HG03520 (cell line): Measurements from ENCODE around the gene MYLK2.

Source experiments
- ATAC-seq: cut with Tn5 transposase; IDR thresholded peaks from one replicate; pipeline ENCODE4 v1.9.1; 2021; ENCODE audit warnings: mild to moderate bottlenecking, moderate library complexity; ENCODE audit not compliant: unreplicated experiment

Gene MYLK2

GRCh38 chr20:31851240-31851955 lies 32.2 kb downstream of the MYLK2 start:
- ATAC-seq = no peak

GRCh38 chr20:31853481-31853880 lies 34.3 kb downstream of the MYLK2 start:
- no peak for ATAC-seq

- ATAC-seq = no peak
These were observed 37.4 kb downstream of the MYLK2 start for GRCh38 chr20:31856516-31856915.

DNA sequence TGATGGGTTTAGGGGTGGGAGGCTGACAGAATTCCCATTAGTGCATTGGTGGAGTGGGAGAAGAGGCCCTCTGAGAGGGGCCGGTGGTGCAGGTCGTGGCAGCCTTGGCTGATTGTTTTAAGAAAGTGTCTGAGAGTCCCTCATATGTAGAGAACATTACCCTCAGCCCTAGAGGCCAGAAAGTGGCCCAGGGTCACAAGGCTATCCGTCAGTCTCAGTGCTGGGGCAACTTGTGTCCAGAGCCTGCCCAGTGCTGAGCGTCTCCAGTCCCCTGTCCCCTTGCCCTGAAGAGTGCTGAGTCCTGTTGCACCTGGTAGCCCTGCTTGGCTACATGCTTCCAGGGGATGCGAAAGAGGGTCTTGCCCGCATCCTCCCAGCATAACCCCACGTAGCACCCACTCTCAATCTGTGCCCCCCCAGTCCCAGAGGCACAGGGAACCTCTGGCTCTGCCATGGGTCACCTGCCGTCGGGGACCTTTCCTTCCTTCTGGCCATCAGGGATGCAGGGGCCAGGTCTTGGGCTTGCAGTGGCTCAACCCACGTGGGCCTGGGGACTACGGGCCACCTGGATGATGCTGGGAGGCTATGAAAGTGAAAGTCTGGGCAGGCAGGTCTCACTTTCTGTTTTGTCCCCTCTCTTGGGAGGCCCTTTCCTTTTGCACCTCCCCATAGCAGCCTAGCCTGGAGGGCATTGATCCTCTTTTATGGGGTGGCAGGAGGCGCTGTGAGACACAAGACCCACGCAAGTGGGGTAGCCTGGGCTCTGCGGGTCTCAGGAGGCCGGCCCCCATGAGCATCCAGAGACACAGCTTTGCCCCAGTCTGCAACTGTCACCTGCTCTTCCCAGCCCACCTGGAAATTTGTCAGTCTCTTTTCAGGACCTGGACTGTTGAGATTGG lies 39.0 kb downstream of the MYLK2 start:
- ATAC-seq = peak; percentile 50

DNA sequence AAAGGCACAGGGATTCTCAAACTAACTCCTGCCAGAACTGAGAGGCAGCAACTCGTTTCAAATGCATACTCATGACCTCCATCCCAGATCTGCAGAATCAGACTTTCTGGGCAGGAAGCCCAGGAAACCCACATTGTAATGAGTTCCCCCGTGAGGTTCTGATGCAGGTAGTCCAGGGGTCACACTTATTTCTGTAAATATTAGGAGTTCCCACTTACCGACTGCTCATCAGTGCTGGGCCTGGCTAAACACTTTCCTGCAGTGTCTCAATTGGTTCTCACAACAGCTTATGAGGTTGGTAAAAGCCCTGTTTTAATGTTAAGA lies 39.6 kb downstream of the MYLK2 start:
- ATAC-seq = no peak

DNA sequence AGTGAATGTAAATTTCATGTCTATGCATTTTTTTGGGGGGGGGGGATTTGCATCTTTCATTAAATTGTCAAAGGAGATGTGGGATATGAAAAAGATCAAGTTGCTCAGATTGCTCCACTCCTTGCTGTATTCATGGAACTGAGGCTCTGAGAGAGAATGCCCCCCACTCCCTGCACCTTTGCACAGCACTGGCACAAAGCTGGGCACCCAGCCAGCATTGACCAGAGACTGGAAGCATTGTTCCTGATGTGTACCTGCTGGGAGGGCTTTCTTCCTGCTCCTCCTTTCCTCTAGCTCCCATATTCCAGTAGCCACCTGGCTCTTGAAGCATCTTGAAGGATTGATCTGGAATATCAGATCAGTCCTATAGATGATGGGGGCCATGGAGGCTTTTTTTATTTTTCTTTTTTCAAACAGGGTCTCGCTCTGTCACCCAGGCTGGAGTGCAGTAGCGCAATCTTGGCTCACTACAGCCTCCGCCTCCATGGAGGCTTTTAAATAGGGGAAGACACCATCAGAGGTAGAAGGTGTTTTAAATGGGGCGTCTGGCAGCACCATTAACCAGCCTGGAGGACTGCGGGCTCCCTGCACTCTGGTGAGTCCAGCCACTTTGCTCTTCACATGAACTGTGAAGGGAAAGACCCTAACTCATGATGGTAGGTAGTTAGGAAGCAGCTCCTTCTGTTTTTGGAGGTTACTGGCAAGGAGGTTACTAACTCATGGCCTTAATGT lies 40.3 kb downstream of the MYLK2 start:
- no peak for ATAC-seq

GRCh38 chr20:31859998-31860380 lies 40.8 kb downstream of the MYLK2 start:
- no peak for ATAC-seq

DNA sequence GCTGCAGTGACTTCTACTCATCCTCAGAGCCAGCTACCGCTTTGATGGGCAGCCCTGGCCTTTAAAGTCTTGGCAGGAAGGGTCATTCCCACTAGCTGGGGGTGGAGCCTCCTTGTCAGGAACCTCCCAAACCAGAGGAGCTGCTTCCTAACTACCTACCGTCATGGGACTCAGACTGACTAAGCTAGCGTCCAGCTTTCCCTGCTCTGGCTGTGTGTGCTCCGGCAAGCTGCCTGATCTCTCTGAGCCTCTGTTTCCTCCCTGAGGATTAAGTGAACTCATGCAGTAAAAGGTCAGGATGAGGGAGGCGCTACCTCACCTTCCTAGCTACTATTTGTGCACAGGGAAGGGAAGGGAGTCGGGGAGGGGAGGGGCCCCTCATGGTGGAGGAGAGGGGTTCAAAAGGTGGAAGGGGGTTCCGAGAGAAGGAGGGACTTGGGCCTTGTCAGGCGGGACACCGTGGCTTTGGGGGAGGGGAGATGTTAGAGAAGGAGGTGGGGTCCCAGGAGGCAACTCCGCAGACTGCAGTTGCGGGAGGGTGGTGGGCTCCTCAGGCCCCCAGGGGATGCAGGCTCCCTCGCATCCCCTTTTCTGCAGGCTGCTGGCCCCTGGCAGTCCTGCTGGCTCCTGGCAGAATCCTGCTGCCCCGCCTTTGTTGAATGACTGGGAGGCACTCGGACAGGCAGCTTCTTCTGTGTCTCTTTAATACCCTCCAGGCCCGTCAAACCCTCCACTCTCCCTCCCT lies 41.4 kb downstream of the MYLK2 start:
- no peak for ATAC-seq

- ATAC-seq = no peak
These were observed 41.9 kb downstream of the MYLK2 start for GRCh38 chr20:31861135-31861384.

DNA sequence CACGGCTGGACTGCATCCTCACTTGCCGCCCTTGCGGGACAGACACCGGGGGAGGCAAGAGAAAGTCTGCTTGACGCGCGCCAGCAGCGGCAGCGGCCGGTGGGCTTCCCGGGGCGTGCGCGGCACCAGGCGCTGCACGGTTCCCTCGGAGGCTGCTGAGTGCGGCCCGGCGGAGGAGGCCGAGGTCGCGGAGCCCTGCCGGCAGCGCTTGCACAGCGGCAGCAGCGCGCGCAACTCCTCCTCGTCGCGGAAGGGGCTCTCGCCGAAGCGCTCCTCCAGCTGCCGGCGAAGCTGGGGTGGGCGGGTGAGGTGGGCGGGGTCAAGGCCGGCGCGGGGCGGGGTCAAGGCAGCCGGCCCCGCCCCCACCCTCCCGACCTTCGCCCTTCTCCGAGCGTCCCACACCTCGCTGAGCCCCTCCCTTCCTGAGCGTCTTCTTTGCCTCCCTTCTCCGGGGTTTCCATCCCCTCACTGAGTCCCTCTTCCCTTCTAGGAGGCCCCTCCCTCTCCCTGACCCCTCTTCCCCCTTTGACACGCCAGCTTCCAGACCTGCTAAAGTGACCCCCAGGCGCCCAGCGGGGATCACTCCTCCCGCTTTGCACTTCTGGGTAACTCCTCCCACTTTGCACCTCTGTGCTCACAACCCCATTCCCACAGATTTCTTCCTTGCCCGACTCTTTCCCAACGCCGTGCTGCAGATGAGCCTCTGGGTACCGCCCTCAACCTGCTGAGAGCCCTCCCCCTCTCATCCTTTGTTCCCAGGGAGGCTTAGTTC lies 42.4 kb downstream of the MYLK2 start:
- ATAC-seq = no peak

GRCh38 chr20:31862157-31862470 lies 43.0 kb downstream of the MYLK2 start:
- ATAC-seq = no peak

GRCh38 chr20:31862506-31862905 lies 43.4 kb downstream of the MYLK2 start:
- ATAC-seq = no peak

- no peak for ATAC-seq
These were observed 44.3 kb downstream of the MYLK2 start for GRCh38 chr20:31863296-31864085.

GRCh38 chr20:31864521-31865400 lies 45.6 kb downstream of the MYLK2 start:
- ATAC-seq = no peak

DNA sequence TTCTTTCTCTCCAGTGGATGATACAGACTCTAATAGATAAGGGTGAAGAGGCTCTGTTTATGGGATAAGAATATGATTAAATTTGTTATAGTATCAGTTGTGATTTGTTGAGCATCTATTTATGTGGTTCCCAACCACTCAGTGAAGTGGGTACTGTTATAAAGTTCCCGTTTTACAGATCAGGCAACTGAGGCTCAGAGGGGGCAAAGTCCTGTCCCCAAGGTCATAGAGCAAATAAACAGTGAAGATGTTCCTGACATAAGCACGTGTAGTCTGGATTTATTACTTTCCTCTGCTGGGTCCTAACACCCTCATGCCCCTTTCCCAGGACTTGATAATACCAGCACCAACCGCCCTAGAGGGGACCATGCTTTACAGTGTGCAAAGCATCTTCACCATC lies 47.1 kb downstream of the MYLK2 start:
- ATAC-seq = no peak

DNA sequence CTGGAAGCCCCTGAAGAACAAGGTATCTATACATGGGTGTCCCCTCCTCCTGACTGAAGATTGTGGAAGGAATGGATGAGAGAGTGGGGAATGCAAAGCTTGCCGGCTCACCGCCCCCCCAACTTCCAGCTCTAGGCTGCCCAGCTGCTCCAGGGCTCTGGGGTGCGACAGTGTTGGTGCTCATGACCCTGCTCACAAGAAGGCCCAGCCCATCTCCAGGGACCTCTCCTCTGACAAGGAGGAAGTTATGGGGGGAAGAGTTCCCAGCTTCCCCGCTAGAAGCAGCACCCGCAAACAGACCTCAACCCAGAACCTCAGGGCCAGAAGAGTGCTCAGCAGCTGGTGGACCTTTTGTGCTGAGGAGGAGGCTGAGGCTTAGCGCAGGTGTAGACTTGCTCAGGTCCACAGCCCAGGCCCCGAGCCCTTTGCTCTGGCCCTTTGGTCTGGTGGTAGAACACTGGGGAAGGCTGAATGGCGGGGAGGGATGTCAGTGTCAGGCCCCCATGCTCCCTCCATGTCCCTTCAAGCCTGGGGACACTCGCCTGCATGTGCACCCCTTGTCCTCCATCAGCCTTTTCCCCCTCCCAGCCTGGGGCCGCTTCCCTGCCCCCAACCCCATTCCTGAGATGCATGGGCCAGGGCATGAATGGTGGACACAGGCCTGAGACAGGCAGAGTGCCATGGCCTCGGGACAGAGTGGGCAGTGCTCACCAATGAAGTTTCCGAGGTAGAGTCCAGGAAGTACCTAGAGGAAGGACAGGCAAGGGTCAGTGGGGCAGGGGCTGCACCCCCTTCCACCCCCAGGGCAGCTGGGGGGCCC lies 49.9 kb downstream of the MYLK2 start:
- no peak for ATAC-seq

DNA sequence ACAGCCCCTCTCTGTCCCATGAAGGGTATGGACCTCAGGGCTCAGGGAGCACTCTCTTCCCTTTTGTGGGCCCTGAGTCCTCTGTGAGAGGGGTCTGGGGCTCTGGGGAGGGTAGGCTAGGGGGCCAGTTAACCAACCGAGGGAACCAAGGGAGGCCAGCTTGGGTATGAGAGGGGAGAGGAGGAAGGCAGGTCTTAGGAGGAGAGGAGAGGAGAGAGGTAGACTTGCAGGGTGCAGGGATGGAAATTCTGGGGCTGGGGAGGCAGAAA lies 50.5 kb downstream of the MYLK2 start:
- ATAC-seq = no peak

GRCh38 chr20:31869942-31870725 lies 51.0 kb downstream of the MYLK2 start, which contains the start of the genes DUSP15 and TTLL9:
DUSP15 (minus strand) TSS chr20:31870527; CDS start chr20:31870337, 190 bp downstream.
TTLL9 (plus strand) TSS chr20:31870634; CDS start chr20:31871127, 493 bp downstream.
- no peak for ATAC-seq
